K562 (cell line): ENCODE data around the gene ELOB.

Experiments used
- BRCA1 ChIP-seq, 2 experiments: fragments of 450-650 bp in 1 of 2; sonication (generic) in 1 of 2; formaldehyde crosslinking in 1 of 2; IDR thresholded peaks; 2 replicates each; pipeline versions ENCODE4 v1.5.0 to v1.6.1; 2017 to 2020; ENCODE audit warnings: mild to moderate bottlenecking in 1 of 2, missing genetic modification reagents in 1 of 2
- EZH2 ChIP-seq: IDR thresholded peaks from 2 replicates; pipeline ENCODE4 v1.6.1; 2012; ENCODE audit warnings: low read depth, mild to moderate bottlenecking, inconsistent platforms, low read length, borderline replicate concordance
- JUN ChIP-seq, 2 experiments: sonication (generic) in 1 of 2; formaldehyde crosslinking in 1 of 2; IDR thresholded peaks; 2 replicates each; pipeline versions ENCODE4 v1.6.1 to v1.8.0; 2012 to 2022; ENCODE audit warnings: borderline replicate concordance in 2 of 2, mild to moderate bottlenecking in 2 of 2, improper control_type of control experiment in 1 of 2, low read depth in 1 of 2, low read length in 1 of 2, missing genetic modification reagents in 1 of 2
- POLR2A ChIP-seq: fragments of 450-650 bp; conservative IDR thresholded peaks from 2 replicates; pipeline ENCODE4 v1.6.1; 2016
- RB1 ChIP-seq: fragments of 450-650 bp; IDR thresholded peaks from 2 replicates; pipeline ENCODE4 v1.6.1; 2017; ENCODE audit warnings: low read depth, mild to moderate bottlenecking
- SRSF9 ChIP-seq: fragments of 200-400 bp; formaldehyde crosslinking; IDR thresholded peaks from 2 replicates; pipeline ENCODE4 v1.6.1; 2017; ENCODE audit warnings: low read depth, low read length, borderline replicate concordance
- ZNF780A ChIP-seq: fragments of 250-450 bp; sonication (Bioruptor Pico); IDR thresholded peaks from 2 replicates; pipeline ENCODE4 v1.5.0; 2021; ENCODE audit warnings: mild to moderate bottlenecking
- TF ChIP-seq, protein P1 (sequence below), 2 experiments: fragments of 450-650 bp; formaldehyde crosslinking in 1 of 2; IDR thresholded peaks; 2 replicates each; pipeline versions ENCODE4 v1.4.0 to v1.6.1; 2014 to 2020; ENCODE audit warnings: mild to moderate bottlenecking in 2 of 2, borderline replicate concordance in 1 of 2, low read depth in 1 of 2
- TF ChIP-seq, protein P2 (sequence below): fragments of 150-350 bp; conservative IDR thresholded peaks from 2 replicates; pipeline ENCODE4 v1.6.1; 2014; ENCODE audit warnings: low read length
- TF ChIP-seq, protein P3 (sequence below): fragments of 250-450 bp; sonication (Bioruptor Pico); IDR thresholded peaks from 2 replicates; pipeline ENCODE4 v1.8.0; 2022; ENCODE audit warnings: moderate library complexity, mild to moderate bottlenecking, inconsistent platforms

GRCh38 chr16:2804728-2805127 is 27.6 kb upstream of the ELOB start:
- no peak for TF ChIP-seq RB1
- no peak for TF ChIP-seq ZNF780A (CRISPR knock-in tag)
- TF ChIP-seq, protein P1, sequence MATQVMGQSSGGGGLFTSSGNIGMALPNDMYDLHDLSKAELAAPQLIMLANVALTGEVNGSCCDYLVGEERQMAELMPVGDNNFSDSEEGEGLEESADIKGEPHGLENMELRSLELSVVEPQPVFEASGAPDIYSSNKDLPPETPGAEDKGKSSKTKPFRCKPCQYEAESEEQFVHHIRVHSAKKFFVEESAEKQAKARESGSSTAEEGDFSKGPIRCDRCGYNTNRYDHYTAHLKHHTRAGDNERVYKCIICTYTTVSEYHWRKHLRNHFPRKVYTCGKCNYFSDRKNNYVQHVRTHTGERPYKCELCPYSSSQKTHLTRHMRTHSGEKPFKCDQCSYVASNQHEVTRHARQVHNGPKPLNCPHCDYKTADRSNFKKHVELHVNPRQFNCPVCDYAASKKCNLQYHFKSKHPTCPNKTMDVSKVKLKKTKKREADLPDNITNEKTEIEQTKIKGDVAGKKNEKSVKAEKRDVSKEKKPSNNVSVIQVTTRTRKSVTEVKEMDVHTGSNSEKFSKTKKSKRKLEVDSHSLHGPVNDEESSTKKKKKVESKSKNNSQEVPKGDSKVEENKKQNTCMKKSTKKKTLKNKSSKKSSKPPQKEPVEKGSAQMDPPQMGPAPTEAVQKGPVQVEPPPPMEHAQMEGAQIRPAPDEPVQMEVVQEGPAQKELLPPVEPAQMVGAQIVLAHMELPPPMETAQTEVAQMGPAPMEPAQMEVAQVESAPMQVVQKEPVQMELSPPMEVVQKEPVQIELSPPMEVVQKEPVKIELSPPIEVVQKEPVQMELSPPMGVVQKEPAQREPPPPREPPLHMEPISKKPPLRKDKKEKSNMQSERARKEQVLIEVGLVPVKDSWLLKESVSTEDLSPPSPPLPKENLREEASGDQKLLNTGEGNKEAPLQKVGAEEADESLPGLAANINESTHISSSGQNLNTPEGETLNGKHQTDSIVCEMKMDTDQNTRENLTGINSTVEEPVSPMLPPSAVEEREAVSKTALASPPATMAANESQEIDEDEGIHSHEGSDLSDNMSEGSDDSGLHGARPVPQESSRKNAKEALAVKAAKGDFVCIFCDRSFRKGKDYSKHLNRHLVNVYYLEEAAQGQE (IDR thresholded peaks at IDR 0.05; ENCODE audit: borderline replicate concordance): no peak
- TF ChIP-seq, protein P1 (CRISPR knock-in tag; IDR thresholded peaks at IDR 0.05; ENCODE audit: low read depth): no peak
- no peak for TF ChIP-seq POLR2A
- TF ChIP-seq, protein P2, sequence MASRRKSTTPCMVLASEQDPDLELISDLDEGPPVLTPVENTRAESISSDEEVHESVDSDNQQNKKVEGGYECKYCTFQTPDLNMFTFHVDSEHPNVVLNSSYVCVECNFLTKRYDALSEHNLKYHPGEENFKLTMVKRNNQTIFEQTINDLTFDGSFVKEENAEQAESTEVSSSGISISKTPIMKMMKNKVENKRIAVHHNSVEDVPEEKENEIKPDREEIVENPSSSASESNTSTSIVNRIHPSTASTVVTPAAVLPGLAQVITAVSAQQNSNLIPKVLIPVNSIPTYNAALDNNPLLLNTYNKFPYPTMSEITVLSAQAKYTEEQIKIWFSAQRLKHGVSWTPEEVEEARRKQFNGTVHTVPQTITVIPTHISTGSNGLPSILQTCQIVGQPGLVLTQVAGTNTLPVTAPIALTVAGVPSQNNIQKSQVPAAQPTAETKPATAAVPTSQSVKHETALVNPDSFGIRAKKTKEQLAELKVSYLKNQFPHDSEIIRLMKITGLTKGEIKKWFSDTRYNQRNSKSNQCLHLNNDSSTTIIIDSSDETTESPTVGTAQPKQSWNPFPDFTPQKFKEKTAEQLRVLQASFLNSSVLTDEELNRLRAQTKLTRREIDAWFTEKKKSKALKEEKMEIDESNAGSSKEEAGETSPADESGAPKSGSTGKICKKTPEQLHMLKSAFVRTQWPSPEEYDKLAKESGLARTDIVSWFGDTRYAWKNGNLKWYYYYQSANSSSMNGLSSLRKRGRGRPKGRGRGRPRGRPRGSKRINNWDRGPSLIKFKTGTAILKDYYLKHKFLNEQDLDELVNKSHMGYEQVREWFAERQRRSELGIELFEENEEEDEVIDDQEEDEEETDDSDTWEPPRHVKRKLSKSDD: no peak
- TF ChIP-seq, protein P3, sequence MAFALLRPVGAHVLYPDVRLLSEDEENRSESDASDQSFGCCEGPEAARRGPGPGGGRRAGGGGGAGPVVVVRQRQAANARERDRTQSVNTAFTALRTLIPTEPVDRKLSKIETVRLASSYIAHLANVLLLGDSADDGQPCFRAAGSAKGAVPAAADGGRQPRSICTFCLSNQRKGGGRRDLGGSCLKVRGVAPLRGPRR (CRISPR knock-in tag): no peak
- no peak for TF ChIP-seq SRSF9
- TF ChIP-seq EZH2: no peak
- no peak for TF ChIP-seq JUN (IDR thresholded peaks at IDR 0.05; ENCODE audit: borderline replicate concordance, low read depth, low read length)
- no peak for TF ChIP-seq JUN (CRISPR knock-in tag; IDR thresholded peaks at IDR 0.05; ENCODE audit: borderline replicate concordance)
- no peak for TF ChIP-seq BRCA1 (IDR thresholded peaks at IDR 0.05)
- TF ChIP-seq BRCA1 (CRISPR knock-in tag; IDR thresholded peaks at IDR 0.05): no peak
